ENCODE results near the gene THSD7A.

DNA sequence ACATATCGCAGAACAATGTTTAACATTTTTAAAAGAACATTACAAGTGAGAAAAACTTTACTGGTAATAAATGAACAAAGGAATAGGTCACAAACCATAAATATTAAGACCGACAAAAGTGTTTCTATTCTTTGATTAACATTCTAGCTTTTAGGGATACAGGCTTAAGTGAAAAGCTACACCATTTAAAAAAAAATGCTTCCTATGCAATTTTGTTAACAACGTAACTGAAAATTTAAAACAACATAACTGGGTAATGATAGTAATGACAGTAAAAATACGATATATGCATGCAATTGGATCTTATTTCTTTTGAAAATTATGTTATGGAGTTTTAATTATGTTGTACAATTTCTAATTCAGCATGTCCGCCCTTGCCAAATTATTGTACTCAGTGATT lies 49.7 kb upstream of the THSD7A start:
- TF ChIP-seq, protein P1, sequence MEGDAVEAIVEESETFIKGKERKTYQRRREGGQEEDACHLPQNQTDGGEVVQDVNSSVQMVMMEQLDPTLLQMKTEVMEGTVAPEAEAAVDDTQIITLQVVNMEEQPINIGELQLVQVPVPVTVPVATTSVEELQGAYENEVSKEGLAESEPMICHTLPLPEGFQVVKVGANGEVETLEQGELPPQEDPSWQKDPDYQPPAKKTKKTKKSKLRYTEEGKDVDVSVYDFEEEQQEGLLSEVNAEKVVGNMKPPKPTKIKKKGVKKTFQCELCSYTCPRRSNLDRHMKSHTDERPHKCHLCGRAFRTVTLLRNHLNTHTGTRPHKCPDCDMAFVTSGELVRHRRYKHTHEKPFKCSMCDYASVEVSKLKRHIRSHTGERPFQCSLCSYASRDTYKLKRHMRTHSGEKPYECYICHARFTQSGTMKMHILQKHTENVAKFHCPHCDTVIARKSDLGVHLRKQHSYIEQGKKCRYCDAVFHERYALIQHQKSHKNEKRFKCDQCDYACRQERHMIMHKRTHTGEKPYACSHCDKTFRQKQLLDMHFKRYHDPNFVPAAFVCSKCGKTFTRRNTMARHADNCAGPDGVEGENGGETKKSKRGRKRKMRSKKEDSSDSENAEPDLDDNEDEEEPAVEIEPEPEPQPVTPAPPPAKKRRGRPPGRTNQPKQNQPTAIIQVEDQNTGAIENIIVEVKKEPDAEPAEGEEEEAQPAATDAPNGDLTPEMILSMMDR (IDR thresholded peaks at IDR 0.05), result no peak
- TF ChIP-seq POLR2A (IDR thresholded peaks at IDR 0.05), result no peak
